ENCODE measurements around the gene KIF4B. TPM values are rescaled to one million over a fixed set of nuclear protein-coding genes. Genes with fewer than 3 reads are reported as not detected.

KIF4B gene
- total and polyA plus RNA-seq, 2 experiments from 2014 or later = 0.05 to 0.10 TPM

GRCh38 chr5:155008669-155009068 is 4.9 kb upstream of the KIF4B start:
- H3K9me3 ChIP-seq (ENCODE audit: low read depth) = no peaks in the 10 kb centered on the region
- TF ChIP-seq CTCF (IDR thresholded peaks at IDR 0.05; ENCODE audit: poor library complexity) (no peak), EZH2 (IDR thresholded peaks at IDR 0.05; ENCODE audit: borderline replicate concordance) (no peak), EZH2phosphoT487 (IDR thresholded peaks at IDR 0.05; ENCODE audit: low read depth, severe bottlenecking, unreplicated experiment) (no peak)
- no peaks in the 10 kb centered on the region for H3K27me3 ChIP-seq
- H2AFZ ChIP-seq = no peak overlapping the region
- H3K4me2 ChIP-seq = no peak overlapping the region
- WGBS (ENCODE audit: low lambda C conversion rate, missing lambda C conversion rate) = 88% methylated on average over 3 of the region's 3 CpGs
- no peak overlapping the region for H3K4me3 ChIP-seq
- no peak overlapping the region for H3K27ac ChIP-seq
- no peaks in the 10 kb centered on the region for H3K9me2 ChIP-seq (replicated peaks; ENCODE audit: insufficient read depth)
- no peaks in the 10 kb centered on the region for H3K36me3 ChIP-seq (replicated peaks; ENCODE audit: insufficient read depth, low read depth)
- H3K4me1 ChIP-seq (ENCODE audit: insufficient read depth) = no peaks in the 10 kb centered on the region
- H3K79me2 ChIP-seq = no peaks in the 10 kb centered on the region
- no peaks in the 10 kb centered on the region for H4K20me1 ChIP-seq (ENCODE audit: insufficient read depth, poor library complexity, severe bottlenecking)
- DNase-seq (ENCODE audit: low spot score) = no peak

- H3K36me3 ChIP-seq (replicated peaks; ENCODE audit: insufficient read depth, low read depth) = no peaks in the 10 kb centered on the region
- no peaks in the 10 kb centered on the region for H3K27me3 ChIP-seq
- H3K9me2 ChIP-seq (replicated peaks; ENCODE audit: insufficient read depth) = no peaks in the 10 kb centered on the region
- DNase-seq (ENCODE audit: low spot score) = no peak
- no peaks in the 10 kb centered on the region for H4K20me1 ChIP-seq (ENCODE audit: insufficient read depth, poor library complexity, severe bottlenecking)
- H3K4me2 ChIP-seq = no peak overlapping the region
- no peaks in the 10 kb centered on the region for H3K4me1 ChIP-seq (ENCODE audit: insufficient read depth)
- H3K9me3 ChIP-seq (ENCODE audit: low read depth) = no peaks in the 10 kb centered on the region
- no peak for TF ChIP-seq CTCF (IDR thresholded peaks at IDR 0.05; ENCODE audit: poor library complexity)
- no peak for TF ChIP-seq EZH2phosphoT487 (IDR thresholded peaks at IDR 0.05; ENCODE audit: low read depth, severe bottlenecking, unreplicated experiment)
- TF ChIP-seq EZH2 (IDR thresholded peaks at IDR 0.05; ENCODE audit: borderline replicate concordance) = no peak
- H3K79me2 ChIP-seq = no peaks in the 10 kb centered on the region
- H3K4me3 ChIP-seq = no peak overlapping the region
- H3K27ac ChIP-seq = no peak overlapping the region
- H2AFZ ChIP-seq = no peak overlapping the region
- WGBS (ENCODE audit: low lambda C conversion rate, missing lambda C conversion rate) = 87% methylated on average over 2 of the region's 3 CpGs
Measured at GRCh38 chr5:155010881-155011280, 2.7 kb upstream of the KIF4B start.

GRCh38 chr5:155015239-155015638 is 1.7 kb downstream of the KIF4B start:
- Histone ChIP-seq H3K79me2 (no peaks in the 10 kb centered on the region), H3K9me3 (ENCODE audit: low read depth) (no peaks in the 10 kb centered on the region), H2AFZ (no peak overlapping the region), H3K36me3 (replicated peaks; ENCODE audit: insufficient read depth, low read depth) (no peaks in the 10 kb centered on the region), H3K27ac (no peak overlapping the region), H3K27me3 (no peaks in the 10 kb centered on the region), H3K9me2 (replicated peaks; ENCODE audit: insufficient read depth) (no peaks in the 10 kb centered on the region), H3K4me3 (no peak overlapping the region), H4K20me1 (ENCODE audit: insufficient read depth, poor library complexity, severe bottlenecking) (no peaks in the 10 kb centered on the region), H3K4me1 (ENCODE audit: insufficient read depth) (no peaks in the 10 kb centered on the region), H3K4me2 (no peak overlapping the region)
- TF ChIP-seq EZH2phosphoT487 (IDR thresholded peaks at IDR 0.05; ENCODE audit: low read depth, severe bottlenecking, unreplicated experiment) (no peak), EZH2 (IDR thresholded peaks at IDR 0.05; ENCODE audit: borderline replicate concordance) (no peak), CTCF (IDR thresholded peaks at IDR 0.05; ENCODE audit: poor library complexity) (no peak)
- DNase-seq (ENCODE audit: low spot score) = no peak
- WGBS (ENCODE audit: low lambda C conversion rate, missing lambda C conversion rate) = 85% methylated on average over 6 of the region's 6 CpGs

- Histone ChIP-seq H3K36me3 (replicated peaks; ENCODE audit: insufficient read depth, low read depth) (no peaks in the 10 kb centered on the region), H3K79me2 (no peaks in the 10 kb centered on the region), H3K9me3 (ENCODE audit: low read depth) (no peaks in the 10 kb centered on the region), H4K20me1 (ENCODE audit: insufficient read depth, poor library complexity, severe bottlenecking) (no peaks in the 10 kb centered on the region), H2AFZ (no peak overlapping the region), H3K27ac (no peak overlapping the region), H3K9me2 (replicated peaks; ENCODE audit: insufficient read depth) (no peaks in the 10 kb centered on the region), H3K27me3 (no peaks in the 10 kb centered on the region), H3K4me3 (no peak overlapping the region), H3K4me1 (ENCODE audit: insufficient read depth) (no peaks in the 10 kb centered on the region), H3K4me2 (no peak overlapping the region)
- 60% methylated on average over 2 of the region's 2 CpGs for WGBS (ENCODE audit: low lambda C conversion rate, missing lambda C conversion rate)
- no peak for TF ChIP-seq EZH2phosphoT487 (IDR thresholded peaks at IDR 0.05; ENCODE audit: low read depth, severe bottlenecking, unreplicated experiment)
- DNase-seq (ENCODE audit: low spot score) = no peak
Measured at GRCh38 chr5:155017610-155018009, 4.1 kb downstream of the KIF4B start.
